Hepatocyte (in vitro differentiated cells): ENCODE results near the gene FLVCR2. TPM values are rescaled to one million over a fixed set of nuclear protein-coding genes. Genes with fewer than 3 reads are reported as not detected.

Experiments
- DNase-seq: peaks from one replicate; pipeline ENCODE4 v3.0.0-alpha.2; 2016; ENCODE audit warnings: low spot score
- H2AFZ ChIP-seq: fragments of 200-600 bp; sonication (generic); 2 replicates; pipeline ENCODE4 v1.6.0; 2016; ENCODE audit warnings: antibody characterized with exemption, mild to moderate bottlenecking
- H3K27ac ChIP-seq: fragments of 200-600 bp; sonication (generic); 2 replicates; pipeline ENCODE4 v1.5.1; 2016; ENCODE audit warnings: mild to moderate bottlenecking
- H3K27me3 ChIP-seq: fragments of 200-600 bp; sonication (generic); 2 replicates; pipeline ENCODE4 v1.6.1; 2016
- H3K36me3 ChIP-seq: fragments of 200-600 bp; sonication (generic); replicated peaks from 2 replicates; pipeline ENCODE4 v1.5.1; 2016; ENCODE audit warnings: low read depth; ENCODE audit not compliant: insufficient read depth
- H3K4me1 ChIP-seq: fragments of 200-600 bp; sonication (generic); 2 replicates; pipeline ENCODE4 v1.5.1; 2016; ENCODE audit warnings: mild to moderate bottlenecking, moderate library complexity; ENCODE audit not compliant: insufficient read depth
- H3K4me2 ChIP-seq: fragments of 200-600 bp; sonication (generic); 2 replicates; pipeline ENCODE4 v1.6.0; 2016
- H3K4me3 ChIP-seq: fragments of 200-600 bp; sonication (generic); 2 replicates; pipeline ENCODE4 v1.5.1; 2016; ENCODE audit warnings: mild to moderate bottlenecking
- H3K79me2 ChIP-seq: fragments of 200-600 bp; sonication (generic); 2 replicates; pipeline ENCODE4 v1.6.0; 2017; ENCODE audit warnings: mild to moderate bottlenecking
- H3K9me2 ChIP-seq: fragments of 200-600 bp; sonication (generic); replicated peaks from 2 replicates; pipeline ENCODE4 v1.6.0; 2017; ENCODE audit warnings: mild to moderate bottlenecking; ENCODE audit not compliant: insufficient read depth
- H3K9me3 ChIP-seq: fragments of 200-600 bp; sonication (generic); 2 replicates; pipeline ENCODE4 v1.5.1; 2016; ENCODE audit warnings: low read depth, mild to moderate bottlenecking
- H4K20me1 ChIP-seq: fragments of 200-600 bp; sonication (generic); 2 replicates; pipeline ENCODE4 v1.6.0; 2016; ENCODE audit warnings: mild to moderate bottlenecking; ENCODE audit not compliant: insufficient read depth, poor library complexity, severe bottlenecking
- EZH2 ChIP-seq: fragments of 200-600 bp; sonication (generic); IDR thresholded peaks from 2 replicates; pipeline ENCODE4 v1.6.1; 2016; ENCODE audit warnings: antibody characterized with exemption, mild to moderate bottlenecking, borderline replicate concordance
- EZH2phosphoT487 ChIP-seq: fragments of 200-600 bp; sonication (generic); IDR thresholded peaks from one replicate; pipeline ENCODE4 v1.6.1; 2018; ENCODE audit warnings: antibody characterized with exemption, mild to moderate bottlenecking, low read depth, moderate library complexity; ENCODE audit not compliant: unreplicated experiment, severe bottlenecking
- WGBS: methylation state at CpG from one replicate; pipeline ENCODE4 v1.1.6; 2016; ENCODE audit warnings: low lambda C conversion rate; ENCODE audit errors: missing lambda C conversion rate; 5-methylcytosine and 5-hydroxymethylcytosine counted together
- polyA plus RNA-seq: library from polyadenylated mRNA; unstranded; fragments of >200 nt; fragmentation: Nextera tagmentation; extraction: Ambion mirVana; gene quantifications from 2 replicates; pipeline ENCODE4 v1.2.1, GENCODE V29; 2016
- total RNA-seq: library from RNA; depleted of rRNA; stranded (reverse); fragments of >200 nt; gene quantifications from 2 replicates; pipeline ENCODE4 v1.2.3, GENCODE V29; 2014
- TF ChIP-seq, protein P1 (sequence below): fragments of 200-600 bp; sonication (generic); IDR thresholded peaks from 2 replicates; pipeline ENCODE4 v1.5.1; 2016; ENCODE audit warnings: antibody characterized with exemption, mild to moderate bottlenecking; ENCODE audit not compliant: poor library complexity

The FLVCR2 gene
- total and polyA plus RNA-seq, 2 experiments from 2014 or later = 9.5 to 10.1 TPM

- WGBS = 75% methylated on average over 4 of the region's 4 CpGs
- no peak overlapping the region for H3K4me3 ChIP-seq
- DNase-seq = no peak
- H4K20me1 ChIP-seq = no peaks in the 10 kb centered on the region
- H3K27me3 ChIP-seq = no peaks in the 10 kb centered on the region
- H3K36me3 ChIP-seq = no peaks in the 10 kb centered on the region
- H3K27ac ChIP-seq = no peak overlapping the region
- no peaks in the 10 kb centered on the region for H3K9me3 ChIP-seq
- H2AFZ ChIP-seq = no peak overlapping the region
- no peaks in the 10 kb centered on the region for H3K4me1 ChIP-seq
- no peak overlapping the region for H3K4me2 ChIP-seq
- TF ChIP-seq EZH2 = no peak
- TF ChIP-seq, protein P1, sequence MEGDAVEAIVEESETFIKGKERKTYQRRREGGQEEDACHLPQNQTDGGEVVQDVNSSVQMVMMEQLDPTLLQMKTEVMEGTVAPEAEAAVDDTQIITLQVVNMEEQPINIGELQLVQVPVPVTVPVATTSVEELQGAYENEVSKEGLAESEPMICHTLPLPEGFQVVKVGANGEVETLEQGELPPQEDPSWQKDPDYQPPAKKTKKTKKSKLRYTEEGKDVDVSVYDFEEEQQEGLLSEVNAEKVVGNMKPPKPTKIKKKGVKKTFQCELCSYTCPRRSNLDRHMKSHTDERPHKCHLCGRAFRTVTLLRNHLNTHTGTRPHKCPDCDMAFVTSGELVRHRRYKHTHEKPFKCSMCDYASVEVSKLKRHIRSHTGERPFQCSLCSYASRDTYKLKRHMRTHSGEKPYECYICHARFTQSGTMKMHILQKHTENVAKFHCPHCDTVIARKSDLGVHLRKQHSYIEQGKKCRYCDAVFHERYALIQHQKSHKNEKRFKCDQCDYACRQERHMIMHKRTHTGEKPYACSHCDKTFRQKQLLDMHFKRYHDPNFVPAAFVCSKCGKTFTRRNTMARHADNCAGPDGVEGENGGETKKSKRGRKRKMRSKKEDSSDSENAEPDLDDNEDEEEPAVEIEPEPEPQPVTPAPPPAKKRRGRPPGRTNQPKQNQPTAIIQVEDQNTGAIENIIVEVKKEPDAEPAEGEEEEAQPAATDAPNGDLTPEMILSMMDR = no peak
- TF ChIP-seq EZH2phosphoT487 = no peak
- H3K9me2 ChIP-seq = no peaks in the 10 kb centered on the region
- H3K79me2 ChIP-seq = no peaks in the 10 kb centered on the region
Measured at GRCh38 chr14:75627406-75627805, 49.0 kb downstream of the FLVCR2 start.

- TF ChIP-seq EZH2phosphoT487 (no peak), EZH2 (no peak)
- TF ChIP-seq, protein P1 = no peak
- H3K27ac ChIP-seq = no peak overlapping the region
- no peaks in the 10 kb centered on the region for H3K9me3 ChIP-seq
- no peaks in the 10 kb centered on the region for H3K9me2 ChIP-seq
- no peaks in the 10 kb centered on the region for H4K20me1 ChIP-seq
- H3K36me3 ChIP-seq = no peaks in the 10 kb centered on the region
- no peak overlapping the region for H3K4me2 ChIP-seq
- H3K79me2 ChIP-seq = no peaks in the 10 kb centered on the region
- no peaks in the 10 kb centered on the region for H3K4me1 ChIP-seq
- 95% methylated on average over 3 of the region's 3 CpGs for WGBS
- no peak overlapping the region for H3K4me3 ChIP-seq
- no peak for DNase-seq
- H2AFZ ChIP-seq = no peak overlapping the region
- no peaks in the 10 kb centered on the region for H3K27me3 ChIP-seq
Measured at GRCh38 chr14:75628816-75629215, 50.4 kb downstream of the FLVCR2 start.

GRCh38 chr14:75630695-75631452, 52.5 kb downstream of the FLVCR2 start:
- Histone ChIP-seq H3K4me2 (no peak overlapping the region), H3K4me1 (no peaks in the 10 kb centered on the region)
- WGBS = 57% methylated on average over 6 of the region's 6 CpGs

More at GRCh38 chr14:75630695-75631452, 52.5 kb downstream of the FLVCR2 start:
- Histone ChIP-seq H3K36me3 (no peaks in the 10 kb centered on the region), H2AFZ (no peak overlapping the region), H3K27ac (no peak overlapping the region), H3K79me2 (no peaks in the 10 kb centered on the region), H3K4me3 (no peak overlapping the region), H4K20me1 (no peaks in the 10 kb centered on the region), H3K27me3 (no peaks in the 10 kb centered on the region), H3K9me2 (no peaks in the 10 kb centered on the region), H3K9me3 (no peaks in the 10 kb centered on the region)
- DNase-seq = no peak
- TF ChIP-seq EZH2 (no peak), EZH2phosphoT487 (no peak)
- TF ChIP-seq, protein P1 = no peak
